ENCODE data around the gene NRSN2. TPM values are rescaled to one million over a fixed set of nuclear protein-coding genes. Genes with fewer than 3 reads are reported as not detected.
A peak's percentile ranks its signal among the peaks of the same experiment; 100 is the strongest.

Gene NRSN2
- total and polyA plus RNA-seq, 2 of the 4 experiments (the other 2 are of a cell fraction) = 9.9 to 101 TPM

GRCh38 chr20:396619-397431, 49.9 kb downstream of the NRSN2 start:
- H2AK9ac ChIP-seq (replicated peaks; ENCODE audit: low read depth, low read length, poor library complexity) = no peak overlapping the region
- H4K91ac ChIP-seq (ENCODE audit: insufficient read depth, low read depth, low read length) = no peak overlapping the region
- H2BK120ac ChIP-seq (ENCODE audit: low read depth, low read length) = no peak overlapping the region
- TSS peak; percentile 76 for BruUV-seq (replicated peaks)
- dilution Hi-C loops (cut with HindIII; ENCODE audit: low sequenced_read_pairs, unreplicated experiment) = no loop called here
- H4K5ac ChIP-seq (ENCODE audit: low read depth, low read length) = no peak overlapping the region
- H3K4ac ChIP-seq (ENCODE audit: low read depth, low read length) = no peak overlapping the region
- H3K4me2 ChIP-seq (ENCODE audit: low read depth, low read length) = no peak overlapping the region
- peaks cover 2% of the 10 kb centered on the region; the same call in 1 of the 2 replicates for H3K4me1 ChIP-seq (ENCODE audit: control insufficient read depth, insufficient read depth, low read length)
- no peak overlapping the region for H2BK20ac ChIP-seq (ENCODE audit: low read depth, low read length)
- no peak overlapping the region for H3K23ac ChIP-seq (ENCODE audit: low read depth, low read length)
- H4K8ac ChIP-seq (ENCODE audit: low read depth in 2 of 2, low read length in 2 of 2) = no peak overlapping the region
- intact Hi-C loops (cut with micrococcal nuclease) = no loop called here
- peaks cover 3 to 8% of the 10 kb centered on the region in 2 experiments; a peak in 2 of 4 replicates for H3K79me1 ChIP-seq (ENCODE audit: low read depth in 1 of 2, low read length in 2 of 2)
- no peak overlapping the region for H2BK5ac ChIP-seq (ENCODE audit: low read depth, low read length, poor library complexity, severe bottlenecking)
- H2AFZ ChIP-seq (replicated peaks; ENCODE audit: low read length, poor library complexity) = no peak overlapping the region
- no peak overlapping the region for H3K27ac ChIP-seq (ENCODE audit: insufficient read depth, low read length)
- no peak for DNase-seq
- POLR2A ChIA-PET (ENCODE audit: unreplicated experiment) = no interaction called here
- H3K4me3 ChIP-seq (ENCODE audit: insufficient read depth, low read depth, low read length) = no peak overlapping the region
- H2BK15ac ChIP-seq (ENCODE audit: low read depth, low read length) = no peak overlapping the region
- no peak overlapping the region for H3K14ac ChIP-seq (replicated peaks; ENCODE audit: low read depth, low read length)
- in situ Hi-C loops (cut with MboI; ENCODE audit: low sequenced_read_pairs) = no loop called here
- TF ChIP-seq, protein P1, sequence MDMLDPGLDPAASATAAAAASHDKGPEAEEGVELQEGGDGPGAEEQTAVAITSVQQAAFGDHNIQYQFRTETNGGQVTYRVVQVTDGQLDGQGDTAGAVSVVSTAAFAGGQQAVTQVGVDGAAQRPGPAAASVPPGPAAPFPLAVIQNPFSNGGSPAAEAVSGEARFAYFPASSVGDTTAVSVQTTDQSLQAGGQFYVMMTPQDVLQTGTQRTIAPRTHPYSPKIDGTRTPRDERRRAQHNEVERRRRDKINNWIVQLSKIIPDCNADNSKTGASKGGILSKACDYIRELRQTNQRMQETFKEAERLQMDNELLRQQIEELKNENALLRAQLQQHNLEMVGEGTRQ (IDR thresholded peaks at IDR 0.05; ENCODE audit: low read depth, low read length) = no peak
- TF ChIP-seq NFE2L2 (IDR thresholded peaks at IDR 0.05; ENCODE audit: low read depth, low read length) (no peak), POLR2A (IDR thresholded peaks at IDR 0.05; ENCODE audit: low read depth, low read length) (no peak), RCOR1 (IDR thresholded peaks at IDR 0.05; ENCODE audit: insufficient replicate concordance, low read length) (no peak), RFX5 (IDR thresholded peaks at IDR 0.05; ENCODE audit: low read depth, low read length) (no peak), CEBPB (IDR thresholded peaks at IDR 0.05; ENCODE audit: low read depth, low read length) (no peak), SMC3 (IDR thresholded peaks at IDR 0.05; ENCODE audit: low read depth, low read length) (no peak), MAZ (IDR thresholded peaks at IDR 0.05; ENCODE audit: borderline replicate concordance, low read depth, low read length) (no peak), CHD1 (IDR thresholded peaks at IDR 0.05; ENCODE audit: low read depth, low read length) (no peak)
- ATAC-seq (ENCODE audit: low read depth) = no peak
- no peaks in the 10 kb centered on the region for H3K9me3 ChIP-seq (ENCODE audit: control insufficient read depth, insufficient read depth, low read length)
- H3K56ac ChIP-seq (ENCODE audit: extremely low read depth, insufficient read depth, low read length) = no peak overlapping the region
- 100% methylated on average over 1 of the region's 4 CpGs; no CpG with 5 or more reads in 1 of the 2 experiments for WGBS, 2 experiments (ENCODE audit: extremely low coverage in 2 of 2, insufficient read length in 1 of 2)
- no peak overlapping the region for H3K9ac ChIP-seq (ENCODE audit: low read depth, low read length)
- no peaks in the 10 kb centered on the region for H3K27me3 ChIP-seq (ENCODE audit: control insufficient read depth, insufficient read depth, low read length)
- no peak overlapping the region for H2AK5ac ChIP-seq (ENCODE audit: low read depth, low read length)
- H4K20me1 ChIP-seq (ENCODE audit: insufficient read depth, low read length) = peaks cover 17% of the 10 kb centered on the region
- H3K36me3 ChIP-seq (ENCODE audit: control insufficient read depth, insufficient read depth, low read length) = peaks cover 47% of the 10 kb centered on the region
- CTCF ChIA-PET = no interaction called here
- peaks cover 9% of the 10 kb centered on the region; the same call in 1 of the 2 replicates for H3K9me1 ChIP-seq (ENCODE audit: insufficient read depth, low read length)
- no peak overlapping the region for H3K18ac ChIP-seq (ENCODE audit: low read depth, low read length)

All from IMR-90 (cell line).